Hematopoietic multipotent progenitor cell treated with erythropoietin and hydrocortisone succinate and interleukin-3 and kit ligand, for 8 days (in vitro differentiated cells): ENCODE data around the gene ETFA.

Source experiments
- DNase-seq: peaks from one replicate; pipeline ENCODE4 v3.0.0-alpha.2; 2015

Gene ETFA

GRCh38 chr15:76168237-76168984, 142.9 kb downstream of the ETFA start:
- no peak for DNase-seq

- no peak for DNase-seq
Measured at GRCh38 chr15:76165951-76166350, 145.3 kb downstream of the ETFA start.
